ENCODE results near the gene TBC1D5.

GRCh38 chr3:17730318-17730967, 12.0 kb downstream of the TBC1D5 start:
- no peak for TF ChIP-seq POLR2A (IDR thresholded peaks at IDR 0.05; ENCODE audit: low read depth, low read length)
- no peak for TF ChIP-seq CTCF (conservative IDR thresholded peaks at IDR 0.05; ENCODE audit: low read depth, low read length)
- no peak for TF ChIP-seq USF2 (IDR thresholded peaks at IDR 0.05; ENCODE audit: low read depth, low read length)
- TF ChIP-seq RFX5 (IDR thresholded peaks at IDR 0.05; ENCODE audit: low read depth, low read length), result no peak
- TF ChIP-seq NFE2L2 (IDR thresholded peaks at IDR 0.05; ENCODE audit: low read depth, low read length), result no peak
- no peak for TF ChIP-seq MAZ (IDR thresholded peaks at IDR 0.05; ENCODE audit: borderline replicate concordance, low read depth, low read length)
- TF ChIP-seq RCOR1 (IDR thresholded peaks at IDR 0.05; ENCODE audit: insufficient replicate concordance, low read length), result no peak
- TF ChIP-seq RAD21 (IDR thresholded peaks at IDR 0.05; ENCODE audit: low read length), result no peak
- TF ChIP-seq MAFK (IDR thresholded peaks at IDR 0.05; ENCODE audit: low read depth, low read length), result no peak
- TF ChIP-seq MXI1 (IDR thresholded peaks at IDR 0.05; ENCODE audit: borderline replicate concordance, low read depth, low read length), result no peak
- TF ChIP-seq SMC3 (IDR thresholded peaks at IDR 0.05; ENCODE audit: low read depth, low read length), result no peak
- TF ChIP-seq CEBPB (IDR thresholded peaks at IDR 0.05; ENCODE audit: low read depth, low read length), result no peak

Data from IMR-90 (cell line).